K562 (cell line): Measurements from ENCODE around the gene SAXO1. TPM values are rescaled to one million over a fixed set of nuclear protein-coding genes. Genes with fewer than 3 reads are reported as not detected.

Experiments used
- polyA plus RNA-seq, 8 experiments: library from polyadenylated mRNA; depleted of rRNA in 4 of 8; stranded (reverse) in 5 of 8; unstranded in 3 of 8; fragments of >200 nt; fragmentation: Nextera tagmentation in 2 of 8; fragmentation: Illumina TruSeq in 1 of 8; extraction: Ambion mirVana in 2 of 8; extraction: Trizol in 1 of 8; gene quantifications; 2 replicates each; pipeline versions ENCODE4 v1.2.1 to v1.2.3, GENCODE V29; 2011 to 2014; ENCODE audit warnings: inconsistent platforms in 1 of 8, missing spikeins in 1 of 8
- total RNA-seq, 7 experiments: library from RNA; depleted of rRNA in 6 of 7; stranded (reverse); fragments of >200 nt in 6 of 7; fragmentation: Illumina TruSeq in 2 of 7; extraction: Trizol in 2 of 7; gene quantifications; 2 replicates each; pipeline versions ENCODE4 v1.2.1 to v1.2.3, GENCODE V29; 2011 to 2021; ENCODE audit warnings: low replicate concordance in 1 of 7
- TF ChIP-seq, protein P1 (sequence below), 2 experiments: fragments of 450-650 bp; formaldehyde crosslinking in 1 of 2; IDR thresholded peaks; 2 replicates each; pipeline versions ENCODE4 v1.4.0 to v1.6.1; 2014 to 2020; ENCODE audit warnings: mild to moderate bottlenecking in 2 of 2, borderline replicate concordance in 1 of 2, low read depth in 1 of 2
- TF ChIP-seq, protein P2 (sequence below): fragments of 450-650 bp; IDR thresholded peaks from 2 replicates; pipeline ENCODE4 v1.6.1; 2018; ENCODE audit not compliant: partially characterized antibody

The SAXO1 gene
- total and polyA plus RNA-seq, 9 of the 15 experiments (the other 6 are each of a cell fraction or from before 2014, with no cell fraction given) = 0.04 TPM; not detected in 8

DNA sequence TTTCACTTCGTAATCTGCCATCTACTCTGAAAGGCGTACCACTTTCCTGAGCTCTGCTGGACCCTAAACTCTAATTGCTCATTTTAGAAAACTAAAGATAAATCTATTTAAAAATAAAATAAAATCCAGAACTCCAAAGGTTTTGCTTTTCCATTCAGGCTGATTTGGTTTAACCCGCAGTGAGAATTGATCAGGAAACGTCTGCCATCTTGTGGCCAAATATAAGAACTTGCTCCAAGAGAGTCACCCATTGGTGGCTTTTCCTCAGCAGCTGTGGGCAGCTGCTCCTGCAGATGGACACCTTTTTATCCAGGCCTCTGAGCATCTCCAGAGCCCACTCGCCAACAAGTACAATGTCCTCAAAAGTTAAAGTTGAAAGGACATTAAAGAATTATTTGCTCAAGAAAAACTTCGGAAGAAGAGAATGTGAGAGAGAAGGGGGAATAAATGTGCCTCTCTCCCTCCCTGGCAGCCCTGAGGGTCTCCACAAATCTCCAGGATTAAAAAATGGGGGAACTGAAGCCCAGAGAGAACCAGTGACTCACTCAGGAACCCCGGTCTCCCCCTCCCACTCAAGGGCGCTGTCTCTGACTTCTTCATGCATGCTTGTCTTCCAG lies 4.1 kb downstream of the SAXO1 start (continued):
- TF ChIP-seq, protein P1, sequence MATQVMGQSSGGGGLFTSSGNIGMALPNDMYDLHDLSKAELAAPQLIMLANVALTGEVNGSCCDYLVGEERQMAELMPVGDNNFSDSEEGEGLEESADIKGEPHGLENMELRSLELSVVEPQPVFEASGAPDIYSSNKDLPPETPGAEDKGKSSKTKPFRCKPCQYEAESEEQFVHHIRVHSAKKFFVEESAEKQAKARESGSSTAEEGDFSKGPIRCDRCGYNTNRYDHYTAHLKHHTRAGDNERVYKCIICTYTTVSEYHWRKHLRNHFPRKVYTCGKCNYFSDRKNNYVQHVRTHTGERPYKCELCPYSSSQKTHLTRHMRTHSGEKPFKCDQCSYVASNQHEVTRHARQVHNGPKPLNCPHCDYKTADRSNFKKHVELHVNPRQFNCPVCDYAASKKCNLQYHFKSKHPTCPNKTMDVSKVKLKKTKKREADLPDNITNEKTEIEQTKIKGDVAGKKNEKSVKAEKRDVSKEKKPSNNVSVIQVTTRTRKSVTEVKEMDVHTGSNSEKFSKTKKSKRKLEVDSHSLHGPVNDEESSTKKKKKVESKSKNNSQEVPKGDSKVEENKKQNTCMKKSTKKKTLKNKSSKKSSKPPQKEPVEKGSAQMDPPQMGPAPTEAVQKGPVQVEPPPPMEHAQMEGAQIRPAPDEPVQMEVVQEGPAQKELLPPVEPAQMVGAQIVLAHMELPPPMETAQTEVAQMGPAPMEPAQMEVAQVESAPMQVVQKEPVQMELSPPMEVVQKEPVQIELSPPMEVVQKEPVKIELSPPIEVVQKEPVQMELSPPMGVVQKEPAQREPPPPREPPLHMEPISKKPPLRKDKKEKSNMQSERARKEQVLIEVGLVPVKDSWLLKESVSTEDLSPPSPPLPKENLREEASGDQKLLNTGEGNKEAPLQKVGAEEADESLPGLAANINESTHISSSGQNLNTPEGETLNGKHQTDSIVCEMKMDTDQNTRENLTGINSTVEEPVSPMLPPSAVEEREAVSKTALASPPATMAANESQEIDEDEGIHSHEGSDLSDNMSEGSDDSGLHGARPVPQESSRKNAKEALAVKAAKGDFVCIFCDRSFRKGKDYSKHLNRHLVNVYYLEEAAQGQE (IDR thresholded peaks at IDR 0.05; ENCODE audit: borderline replicate concordance) = peak; percentile 25; the same call in 1 of the 2 replicates
- TF ChIP-seq, protein P1 (CRISPR knock-in tag; IDR thresholded peaks at IDR 0.05; ENCODE audit: low read depth) = no peak
- TF ChIP-seq, protein P2, sequence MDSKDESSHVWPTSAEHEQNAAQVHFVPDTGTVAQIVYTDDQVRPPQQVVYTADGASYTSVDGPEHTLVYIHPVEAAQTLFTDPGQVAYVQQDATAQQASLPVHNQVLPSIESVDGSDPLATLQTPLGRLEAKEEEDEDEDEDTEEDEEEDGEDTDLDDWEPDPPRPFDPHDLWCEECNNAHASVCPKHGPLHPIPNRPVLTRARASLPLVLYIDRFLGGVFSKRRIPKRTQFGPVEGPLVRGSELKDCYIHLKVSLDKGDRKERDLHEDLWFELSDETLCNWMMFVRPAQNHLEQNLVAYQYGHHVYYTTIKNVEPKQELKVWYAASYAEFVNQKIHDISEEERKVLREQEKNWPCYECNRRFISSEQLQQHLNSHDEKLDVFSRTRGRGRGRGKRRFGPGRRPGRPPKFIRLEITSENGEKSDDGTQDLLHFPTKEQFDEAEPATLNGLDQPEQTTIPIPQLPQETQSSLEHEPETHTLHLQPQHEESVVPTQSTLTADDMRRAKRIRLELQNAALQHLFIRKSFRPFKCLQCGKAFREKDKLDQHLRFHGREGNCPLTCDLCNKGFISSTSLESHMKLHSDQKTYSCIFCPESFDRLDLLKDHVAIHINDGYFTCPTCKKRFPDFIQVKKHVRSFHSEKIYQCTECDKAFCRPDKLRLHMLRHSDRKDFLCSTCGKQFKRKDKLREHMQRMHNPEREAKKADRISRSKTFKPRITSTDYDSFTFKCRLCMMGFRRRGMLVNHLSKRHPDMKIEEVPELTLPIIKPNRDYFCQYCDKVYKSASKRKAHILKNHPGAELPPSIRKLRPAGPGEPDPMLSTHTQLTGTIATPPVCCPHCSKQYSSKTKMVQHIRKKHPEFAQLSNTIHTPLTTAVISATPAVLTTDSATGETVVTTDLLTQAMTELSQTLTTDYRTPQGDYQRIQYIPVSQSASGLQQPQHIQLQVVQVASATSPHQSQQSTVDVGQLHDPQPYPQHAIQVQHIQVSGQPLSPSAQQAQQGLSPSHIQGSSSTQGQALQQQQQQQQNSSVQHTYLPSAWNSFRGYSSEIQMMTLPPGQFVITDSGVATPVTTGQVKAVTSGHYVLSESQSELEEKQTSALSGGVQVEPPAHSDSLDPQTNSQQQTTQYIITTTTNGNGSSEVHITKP = peak; percentile 46
